GM23248 (cell line): Measurements from ENCODE around the gene DGKB. TPM values are rescaled to one million over a fixed set of nuclear protein-coding genes. Genes with fewer than 3 reads are reported as not detected.

ENCODE experiments used
- DNase-seq: peaks from one replicate; pipeline ENCODE4 v3.0.0-alpha.2; 2015
- H2AFZ ChIP-seq: fragments of 200-600 bp; sonication (generic); 2 replicates; pipeline ENCODE4 v1.6.1; 2016; ENCODE audit warnings: antibody characterized with exemption
- H3F3A ChIP-seq: fragments of 200-600 bp; sonication (generic); 2 replicates; pipeline ENCODE4 v1.6.1; 2016; ENCODE audit warnings: mild to moderate bottlenecking, antibody characterized with exemption, mixed run types; ENCODE audit not compliant: insufficient read depth
- H3K27ac ChIP-seq: fragments of 200-600 bp; sonication (generic); 2 replicates; pipeline ENCODE4 v1.5.1; 2016; ENCODE audit warnings: mild to moderate bottlenecking
- H3K27me3 ChIP-seq: fragments of 200-600 bp; sonication (generic); replicated peaks from 2 replicates; pipeline ENCODE4 v1.6.1; 2016; ENCODE audit warnings: mild to moderate bottlenecking; ENCODE audit not compliant: insufficient read depth
- H3K36me3 ChIP-seq: fragments of 200-600 bp; sonication (generic); 2 replicates; pipeline ENCODE4 v1.6.1; 2016; ENCODE audit warnings: low read depth, mild to moderate bottlenecking
- H3K4me1 ChIP-seq: fragments of 200-600 bp; sonication (generic); 2 replicates; pipeline ENCODE4 v1.6.1; 2016; ENCODE audit warnings: mild to moderate bottlenecking; ENCODE audit not compliant: insufficient read depth
- H3K4me2 ChIP-seq: fragments of 200-600 bp; sonication (generic); one replicate; pipeline ENCODE4 v1.6.1; 2016; ENCODE audit warnings: mild to moderate bottlenecking; ENCODE audit not compliant: unreplicated experiment
- H3K4me3 ChIP-seq: fragments of 200-600 bp; sonication (generic); 2 replicates; pipeline ENCODE4 v1.5.1; 2016; ENCODE audit warnings: mild to moderate bottlenecking
- H3K79me2 ChIP-seq: fragments of 200-600 bp; sonication (generic); 2 replicates; pipeline ENCODE4 v1.6.1; 2016; ENCODE audit warnings: mild to moderate bottlenecking; ENCODE audit not compliant: insufficient read depth
- H3K9ac ChIP-seq: fragments of 200-600 bp; sonication (generic); 2 replicates; pipeline ENCODE4 v1.6.1; 2016; ENCODE audit warnings: mild to moderate bottlenecking
- H3K9me2 ChIP-seq: fragments of 200-600 bp; sonication (generic); 2 replicates; pipeline ENCODE4 v1.6.1; 2016; ENCODE audit warnings: mixed run types, mild to moderate bottlenecking, moderate library complexity; ENCODE audit not compliant: insufficient read depth
- H3K9me3 ChIP-seq: fragments of 200-600 bp; sonication (generic); one replicate; pipeline ENCODE4 v1.6.1; 2017; ENCODE audit warnings: low read depth
- H4K20me1 ChIP-seq: fragments of 200-600 bp; sonication (generic); 2 replicates; pipeline ENCODE4 v1.6.0; 2016; ENCODE audit not compliant: insufficient read depth
- EZH2 ChIP-seq: fragments of 200-600 bp; sonication (generic); IDR thresholded peaks from 2 replicates; pipeline ENCODE4 v1.6.1; 2018; ENCODE audit warnings: antibody characterized with exemption, mild to moderate bottlenecking; ENCODE audit not compliant: insufficient read depth, poor library complexity, severe bottlenecking
- EZH2phosphoT487 ChIP-seq: fragments of 200-600 bp; sonication (generic); IDR thresholded peaks from 2 replicates; pipeline ENCODE4 v1.6.1; 2018; ENCODE audit warnings: antibody characterized with exemption, moderate library complexity, mild to moderate bottlenecking, low read depth; ENCODE audit not compliant: insufficient read depth
- WGBS, 2 experiments: methylation state at CpG; one replicate each; pipeline ENCODE4 v1.1.6; 2015 to 2017; ENCODE audit warnings: low lambda C conversion rate in 2 of 2, low coverage in 1 of 2; ENCODE audit errors: missing lambda C conversion rate in 2 of 2; 5-methylcytosine and 5-hydroxymethylcytosine counted together
- in situ Hi-C: fragments of 300-500 bp; cut with MboI; formaldehyde crosslinking; loops from 2 replicates; pipeline ENCODE4 v1.15.0; 2020
- polyA plus RNA-seq: library from polyadenylated mRNA; unstranded; fragments of >200 nt; fragmentation: Nextera tagmentation; extraction: Ambion mirVana; gene quantifications from 2 replicates; pipeline ENCODE4 v1.2.1, GENCODE V29; 2016
- total RNA-seq: library from RNA; depleted of rRNA; stranded (reverse); fragments of >200 nt; shearing (Covaris generic); gene quantifications from 2 replicates; pipeline ENCODE4 v1.2.3, GENCODE V29; 2014

Gene DGKB
- total and polyA plus RNA-seq, 2 experiments from 2014 or later: 0.65 to 1.7 TPM

DNA sequence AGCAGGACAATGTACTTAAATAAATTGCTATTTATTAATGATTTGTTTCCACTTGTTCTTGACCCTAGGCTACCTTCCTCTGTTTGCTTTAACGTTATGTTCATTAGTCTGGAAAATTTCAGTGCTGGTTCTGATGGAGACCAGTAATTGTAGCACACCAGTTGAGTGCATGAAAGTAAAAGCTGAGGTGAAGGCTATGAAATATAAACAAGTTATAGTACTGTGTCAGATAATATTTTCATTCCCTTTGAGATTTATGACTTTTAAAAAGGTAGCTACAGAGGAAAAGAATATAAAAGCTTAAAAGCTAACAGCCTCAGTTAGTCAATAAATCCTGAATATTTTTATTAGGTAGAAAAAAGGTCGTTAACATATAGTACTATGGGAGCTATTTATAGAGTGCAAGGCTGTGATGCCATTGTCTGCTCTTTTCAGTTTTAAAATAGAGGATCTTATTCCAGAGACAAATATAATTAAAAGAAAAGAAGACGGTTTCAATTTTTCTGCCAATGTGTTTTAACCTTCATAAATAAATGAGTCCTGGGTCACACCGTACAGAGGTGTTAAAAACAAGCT is 561.3 kb downstream of the DGKB start:
- no peak overlapping the region for H3K27ac ChIP-seq
- no peak for DNase-seq
- WGBS, 2 experiments: 77 to 84% methylated on average over 4 of the region's 4 CpGs
- no peaks in the 10 kb centered on the region for H3F3A ChIP-seq
- H3K4me2 ChIP-seq: no peak overlapping the region
- no peaks in the 10 kb centered on the region for H3K36me3 ChIP-seq
- in situ Hi-C loops: no loop called here
- no peaks in the 10 kb centered on the region for H3K9me2 ChIP-seq
- H4K20me1 ChIP-seq: no peaks in the 10 kb centered on the region
- H3K9ac ChIP-seq: no peak overlapping the region
- H3K4me3 ChIP-seq: no peak overlapping the region
- no peaks in the 10 kb centered on the region for H3K4me1 ChIP-seq
- no peaks in the 10 kb centered on the region for H3K27me3 ChIP-seq
- 0 out of 2 replicates have a peak overlapping the region, but pooled peaks have one; percentile 23 for H2AFZ ChIP-seq
- no peak for TF ChIP-seq EZH2phosphoT487
- no peak for TF ChIP-seq EZH2
- H3K9me3 ChIP-seq: no peaks in the 10 kb centered on the region
- no peaks in the 10 kb centered on the region for H3K79me2 ChIP-seq

DNA sequence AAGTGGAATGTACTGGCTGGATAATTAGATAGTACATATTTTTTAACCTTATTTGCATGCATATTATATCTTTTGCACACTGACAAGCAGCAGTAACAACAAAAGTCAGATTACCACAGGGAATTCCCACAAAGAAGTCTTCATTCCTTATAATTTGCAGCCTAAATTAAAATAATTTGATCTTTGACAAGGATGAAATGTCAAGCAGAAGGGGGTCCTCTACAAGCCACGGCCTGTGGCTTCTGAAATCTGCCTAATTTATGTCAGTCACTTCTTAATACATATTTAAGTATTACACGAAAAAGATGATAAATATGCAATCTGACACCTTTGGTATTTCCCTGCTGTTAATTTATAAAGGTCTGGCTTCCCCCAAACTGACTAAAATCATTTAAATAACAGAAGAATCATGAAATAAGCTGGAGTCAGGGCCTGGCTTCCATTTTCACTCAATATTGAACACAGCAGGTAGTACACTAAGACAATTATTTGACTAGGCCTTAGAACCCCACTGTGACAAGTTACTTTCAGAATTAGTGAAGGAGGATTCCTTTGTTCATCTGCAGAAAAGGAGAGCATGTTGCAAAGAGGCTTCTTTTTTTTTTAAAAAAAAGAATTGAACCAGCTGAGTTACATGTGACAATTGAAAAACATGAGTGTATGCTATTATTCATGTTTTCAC is 562.0 kb downstream of the DGKB start:
- in situ Hi-C loops: no loop called here
- TF ChIP-seq EZH2phosphoT487 (no peak), EZH2 (no peak)
- 62 to 68% methylated on average over 2 of the region's 2 CpGs for WGBS, 2 experiments

GRCh38 chr7:14339861-14340260 is 562.7 kb downstream of the DGKB start:
- no peaks in the 10 kb centered on the region for H3K9me2 ChIP-seq
- no peaks in the 10 kb centered on the region for H3K79me2 ChIP-seq
- no peaks in the 10 kb centered on the region for H3K4me1 ChIP-seq
- no peaks in the 10 kb centered on the region for H3K27me3 ChIP-seq
- 61 to 62% methylated on average over 2 of the region's 2 CpGs for WGBS, 2 experiments
- DNase-seq: no peak
- no peaks in the 10 kb centered on the region for H3K9me3 ChIP-seq
- H2AFZ ChIP-seq: no peak overlapping the region; the same call in 1 of the 2 replicates
- no peak overlapping the region for H3K9ac ChIP-seq
- no peaks in the 10 kb centered on the region for H3F3A ChIP-seq
- no peaks in the 10 kb centered on the region for H3K36me3 ChIP-seq
- H4K20me1 ChIP-seq: no peaks in the 10 kb centered on the region
- H3K4me3 ChIP-seq: no peak overlapping the region
- in situ Hi-C loops: no loop called here
- TF ChIP-seq EZH2phosphoT487 (no peak), EZH2 (no peak)
- no peak overlapping the region for H3K4me2 ChIP-seq
- no peak overlapping the region for H3K27ac ChIP-seq

More for the DNA sequence above, 562.0 kb downstream of the DGKB start:
- Histone ChIP-seq H3K4me1 (no peaks in the 10 kb centered on the region), H2AFZ (peak overlapping the region; percentile 23; the same call in 1 of the 2 replicates), H3K4me3 (no peak overlapping the region), H4K20me1 (no peaks in the 10 kb centered on the region), H3K36me3 (no peaks in the 10 kb centered on the region), H3K9ac (no peak overlapping the region), H3K79me2 (no peaks in the 10 kb centered on the region), H3F3A (no peaks in the 10 kb centered on the region), H3K9me2 (no peaks in the 10 kb centered on the region), H3K27me3 (no peaks in the 10 kb centered on the region), H3K27ac (no peak overlapping the region), H3K4me2 (no peak overlapping the region), H3K9me3 (no peaks in the 10 kb centered on the region)
- DNase-seq: no peak

GRCh38 chr7:14336256-14336655 is 566.3 kb downstream of the DGKB start:
- no peak overlapping the region for H3K4me2 ChIP-seq
- TF ChIP-seq EZH2 (no peak), EZH2phosphoT487 (no peak)
- H3K4me1 ChIP-seq: no peaks in the 10 kb centered on the region
- H3K27me3 ChIP-seq: no peaks in the 10 kb centered on the region
- H3K36me3 ChIP-seq: no peaks in the 10 kb centered on the region
- DNase-seq: no peak
- peak overlapping the region; percentile 38 for H2AFZ ChIP-seq
- no peaks in the 10 kb centered on the region for H4K20me1 ChIP-seq
- no peak overlapping the region for H3K4me3 ChIP-seq
- H3K9me2 ChIP-seq: no peaks in the 10 kb centered on the region
- H3K9ac ChIP-seq: no peak overlapping the region
- H3K79me2 ChIP-seq: no peaks in the 10 kb centered on the region
- no peaks in the 10 kb centered on the region for H3K9me3 ChIP-seq
- no peak overlapping the region for H3K27ac ChIP-seq
- H3F3A ChIP-seq: no peaks in the 10 kb centered on the region
- in situ Hi-C loops: no loop called here
- 93 to 100% methylated on average over 1 of the region's 1 CpG for WGBS, 2 experiments
